HCT116 (cell line): Measurements from ENCODE around the gene ST6GALNAC2. TPM values are rescaled to one million over a fixed set of nuclear protein-coding genes. Genes with fewer than 3 reads are reported as not detected.
A peak's percentile ranks its signal among the peaks of the same experiment; 100 is the strongest.

Source experiments
- ATAC-seq: fragments of 200-7000 bp; cut with Tn5 transposase; 2 replicates; pipeline ENCODE4 v1.9.1; 2020; ENCODE audit warnings: mild to moderate bottlenecking, moderate library complexity
- Bru-seq: library from RNA; stranded (reverse); fragments of 400-500 nt; gene quantifications from one replicate; lab custom pipeline; 2021; lab: Mats Ljungman, UMichigan
- BruChase-seq, 2 experiments: library from RNA; stranded (reverse); fragments of 400-500 nt; gene quantifications; one replicate each; lab custom pipeline; 2021; lab: Mats Ljungman, UMichigan
- BruUV-seq: library from RNA; stranded (reverse); fragments of 400-500 nt; replicated peaks from 2 replicates; lab custom pipeline; 2021; lab: Mats Ljungman, UMichigan
- CTCF ChIA-PET: fragments of 300-600 bp; sonication (Branson Sonifier 250); formaldehyde crosslinking; loops from one replicate; lab custom pipeline; 2021; ENCODE audit warnings: antibody characterized with exemption; lab: Charles Lee
- POLR2A ChIA-PET: fragments of 300-600, 350-600 bp; sonication (Branson Sonifier 250); formaldehyde crosslinking; loops from one replicate; lab custom pipeline; 2021; ENCODE audit warnings: antibody characterized with exemption; lab: Charles Lee
- RAD21 ChIA-PET, 2 experiments: fragments of 300-600 bp; sonication (Branson Sonifier 250); formaldehyde crosslinking; loops; one replicate each; lab custom pipeline; 2023; ENCODE audit warnings: low total read pairs in 2 of 2; ENCODE audit not compliant: uncharacterized antibody in 2 of 2, unreplicated experiment in 2 of 2, low non-redundant PET in 1 of 2; lab: Charles Lee
- DNase-seq: peaks from one replicate; pipeline ENCODE4 v3.0.0-alpha.2; 2010; ENCODE audit warnings: low read depth, low spot score
- H2AFZ ChIP-seq: fragments of 200-600 bp; shearing (Covaris generic), sonication (generic); 2 replicates; pipeline ENCODE4 v1.6.1; 2017; ENCODE audit warnings: low read depth, mixed run types, mixed read lengths, antibody characterized with exemption, low read length; ENCODE audit not compliant: poor library complexity, severe bottlenecking
- H3K27ac ChIP-seq: 2 replicates; pipeline ENCODE4 v1.5.1; 2012; ENCODE audit warnings: low read depth, low read length
- H3K27me3 ChIP-seq: fragments of 200-600 bp; sonication (generic); 2 replicates; pipeline ENCODE4 v1.6.1; 2016; ENCODE audit warnings: mixed run types, low read length, mixed read lengths; ENCODE audit not compliant: insufficient read depth
- H3K36me3 ChIP-seq, 2 experiments: fragments of 200-500 bp in 1 of 2; fragments of 200-600 bp in 1 of 2; sonication (Bioruptor generic) in 1 of 2; sonication (generic) in 1 of 2; 2 replicates each; pipeline versions ENCODE4 v1.5.1 to v1.6.1; 2014 to 2016; ENCODE audit warnings: low read length in 2 of 2, inconsistent platforms in 1 of 2, mixed read lengths in 1 of 2, mixed run types in 1 of 2; ENCODE audit not compliant: insufficient read depth in 2 of 2, control insufficient read depth in 1 of 2
- H3K4me1 ChIP-seq, 2 experiments: fragments of 200-600 bp in 1 of 2; sonication (generic) in 1 of 2; 2 replicates each; pipeline versions ENCODE4 v1.5.1 to v1.6.1; 2012 to 2017; ENCODE audit warnings: low read length in 2 of 2, inconsistent platforms in 1 of 2, mild to moderate bottlenecking in 1 of 2, mixed read lengths in 1 of 2, mixed run types in 1 of 2, moderate library complexity in 1 of 2; ENCODE audit not compliant: insufficient read depth in 2 of 2, control insufficient read depth in 1 of 2
- H3K4me2 ChIP-seq: fragments of 200-600 bp; sonication (generic); 2 replicates; pipeline ENCODE4 v1.6.1; 2017; ENCODE audit warnings: mixed run types, low read length, mixed read lengths
- H3K4me3 ChIP-seq, 2 experiments: fragments of 200-600 bp in 1 of 2; sonication (generic) in 1 of 2; replicated peaks in 1 of 2; 2 replicates each; pipeline ENCODE4 v1.5.1; 2011 to 2016; ENCODE audit warnings: low read length in 2 of 2, control low read depth in 1 of 2, low read depth in 1 of 2, mild to moderate bottlenecking in 1 of 2, mixed read lengths in 1 of 2, mixed run types in 1 of 2
- H3K79me2 ChIP-seq: fragments of 200-600 bp; sonication (generic); 2 replicates; pipeline ENCODE4 v1.6.1; 2017; ENCODE audit warnings: mild to moderate bottlenecking, mixed run types, low read length, moderate library complexity, mixed read lengths; ENCODE audit not compliant: insufficient read depth
- H3K9ac ChIP-seq: fragments of 200-600 bp; sonication (generic); 2 replicates; pipeline ENCODE4 v1.6.1; 2016; ENCODE audit warnings: low read length, mixed read lengths
- H3K9me2 ChIP-seq: fragments of 200-600 bp; sonication (generic), shearing (Covaris generic); 2 replicates; pipeline ENCODE4 v1.6.1; 2017; ENCODE audit warnings: mixed run types, mild to moderate bottlenecking, moderate library complexity; ENCODE audit not compliant: insufficient read depth
- H3K9me3 ChIP-seq, 2 experiments: fragments of 200-500 bp in 1 of 2; fragments of 200-600 bp in 1 of 2; sonication (Bioruptor generic) in 1 of 2; sonication (generic) in 1 of 2; 2 replicates each; pipeline ENCODE4 v1.6.1; 2014 to 2017; ENCODE audit warnings: low read length in 2 of 2, mixed read lengths in 2 of 2, inconsistent platforms in 1 of 2, low read depth in 1 of 2, mild to moderate bottlenecking in 1 of 2, mixed run types in 1 of 2, moderate library complexity in 1 of 2; ENCODE audit not compliant: control insufficient read depth in 1 of 2, insufficient read depth in 1 of 2
- H4K20me1 ChIP-seq: fragments of 200-600 bp; sonication (generic), shearing (Covaris generic); 2 replicates; pipeline ENCODE4 v1.6.1; 2017; ENCODE audit warnings: mixed run types, mild to moderate bottlenecking, moderate library complexity; ENCODE audit not compliant: insufficient read depth
- ATF3 ChIP-seq: IDR thresholded peaks from 2 replicates; pipeline ENCODE4 v1.6.1; 2012
- CTCF ChIP-seq, 3 experiments: fragments of 200-600 bp in 1 of 3; sonication (generic) in 1 of 3; IDR thresholded peaks in 2 of 3; conservative IDR thresholded peaks in 1 of 3; 2 replicates each; pipeline ENCODE4 v1.5.1; 2012 to 2017; ENCODE audit warnings: low read depth in 2 of 3, low read length in 2 of 3, antibody characterized with exemption in 1 of 3, borderline replicate concordance in 1 of 3, control low read depth in 1 of 3, mild to moderate bottlenecking in 1 of 3, mixed read lengths in 1 of 3, mixed run types in 1 of 3, moderate library complexity in 1 of 3; ENCODE audit not compliant: insufficient read depth in 1 of 3
- EGR1 ChIP-seq: IDR thresholded peaks from 2 replicates; pipeline ENCODE4 v1.6.1; 2012; ENCODE audit warnings: low read depth
- EZH2 ChIP-seq: fragments of 200-600 bp; sonication (generic); IDR thresholded peaks from 2 replicates; pipeline ENCODE4 v1.6.1; 2017; ENCODE audit warnings: antibody characterized with exemption, mixed run types
- JUND ChIP-seq: IDR thresholded peaks from 2 replicates; pipeline ENCODE4 v1.6.1; 2012
- MAX ChIP-seq: IDR thresholded peaks from 2 replicates; pipeline ENCODE4 v1.6.1; 2012
- POLR2AphosphoS5 ChIP-seq: IDR thresholded peaks from 2 replicates; pipeline ENCODE4 v1.6.1; 2011; ENCODE audit warnings: mild to moderate bottlenecking, low read depth, low read length, moderate library complexity
- RAD21 ChIP-seq: IDR thresholded peaks from 2 replicates; pipeline ENCODE4 v1.6.1; 2012; ENCODE audit warnings: low read depth, mild to moderate bottlenecking
- REST ChIP-seq: IDR thresholded peaks from 2 replicates; pipeline ENCODE4 v1.6.1; 2012; ENCODE audit warnings: low read depth
- TCF7L2 ChIP-seq: IDR thresholded peaks from 2 replicates; pipeline ENCODE4 v1.7.0; 2011; ENCODE audit warnings: borderline replicate concordance, inconsistent platforms; ENCODE audit not compliant: insufficient read depth, insufficient read length; ENCODE audit errors: extremely low read depth
- ZFX ChIP-seq: fragments of 450-650 bp; IDR thresholded peaks from 2 replicates; pipeline ENCODE4 v1.6.1; 2017
- ZNF274 ChIP-seq: fragments of 200-500 bp; sonication (Bioruptor generic); IDR thresholded peaks from 2 replicates; pipeline ENCODE4 v1.6.1; 2014; ENCODE audit warnings: mild to moderate bottlenecking, low read depth, low read length, inconsistent platforms
- intact Hi-C: fragments of 100-400 bp; cut with micrococcal nuclease; formaldehyde crosslinking; loops from 2 replicates; pipeline ENCODE4 v1.10.0; 2022
- long read RNA-seq: library from polyadenylated mRNA; unstranded; transcript quantifications from one replicate; pipeline ENCODE4 v2.0.0, GENCODE V29; 2021; ENCODE audit not compliant: unreplicated experiment
- polyA plus RNA-seq: library from polyadenylated mRNA; unstranded; fragments of >200 nt; gene quantifications from 2 replicates; pipeline ENCODE4 v1.2.1, GENCODE V29; 2012; ENCODE audit warnings: missing spikeins
- total RNA-seq: library from RNA; stranded (reverse); gene quantifications from one replicate; pipeline ENCODE4 v1.2.1, GENCODE V29; 2021; ENCODE audit not compliant: unreplicated experiment

ST6GALNAC2 gene
- total RNA-seq (14.7 TPM), Bru-seq, nascent RNA (percentile 60 among the genes with signal in this experiment), BruChase-seq, experiment 1, labeled RNA remaining after a 6-hour chase (percentile 57 among the genes with signal in this experiment), BruChase-seq, experiment 2, labeled RNA remaining after a 2-hour chase (percentile 55 among the genes with signal in this experiment)
- polyA plus RNA-seq: 11.4 and 13.8 TPM in 2 replicates
- long read RNA-seq, transcript ST6GALNAC2-201 (9 exons, 2,170 nt): major isoform, 16 of 35 reads
- long read RNA-seq, partial matches to known transcripts: 6 of 35 reads
- long read RNA-seq, other reads (novel, unspliced or antisense): 13 of 35 reads

GRCh38 chr17:76585649-76586593 lies at the start of gene ST6GALNAC2:
Gene ST6GALNAC2 (minus strand): TSS chr17:76585860. CDS start chr17:76585808, 52 bp downstream.
- TF ChIP-seq MAX (peak; percentile 65; the same call in 1 of the 2 replicates), REST (no peak), ATF3 (no peak), EZH2 (no peak), EGR1 (peak; percentile 77), JUND (no peak), POLR2AphosphoS5 (peak; percentile 78), ZNF274 (no peak), CTCF (IDR thresholded peaks at IDR 0.05 in 2 of 3, conservative IDR thresholded peaks at IDR 0.05 in 1 of 3; ENCODE audit: borderline replicate concordance in 1 of 3, insufficient read depth in 1 of 3, low read depth in 2 of 3, low read length in 2 of 3) (peak in 2 of 3 experiments; percentile 12 to 23; a peak in 1 of 6 replicates), ZFX (peak; percentile 56), TCF7L2 (peak; percentile 25), RAD21 (peak; percentile 59)
- TF ChIP-seq, all 23 proteins: peak for 7
- no TSS peak for BruUV-seq
- ChIA-PET RAD21 (interaction anchor here in 1 of 2 experiments (0.6 to 1.0 kb wide), 2 partner anchors 38 to 230 kb away, joined by 3 read pairs; no protein-coding TSS in a partner anchor), CTCF (interaction anchor here (0.7 to 1.5 kb wide), 6 partner anchors 27 to 127 kb away, joined by 3 to 9 read pairs (median 4); no protein-coding TSS in a partner anchor), POLR2A (interaction anchor here (0.6 to 2.1 kb wide), 5 partner anchors 10 to 28 kb away, joined by 3 to 10 read pairs (median 7); no protein-coding TSS in a partner anchor)
- no peaks in the 10 kb centered on the region for H3K9me3 ChIP-seq
- H3K4me3 ChIP-seq: peak within 1 kb of the TSS; percentile 68 to 87
- peak within 1 kb of the TSS; percentile 80 for H3K27ac ChIP-seq
- intact Hi-C loops: no loop called here
- peak within 1 kb of the TSS; percentile 99 for H3K4me2 ChIP-seq
- peak; percentile 89 for ATAC-seq
- H3K9me2 ChIP-seq: no peaks in the 10 kb centered on the region
- no peaks in the 10 kb centered on the region for H3K27me3 ChIP-seq
- no peaks in the 10 kb centered on the region; the same call in 1 of the 2 replicates for H3K79me2 ChIP-seq
- peak within 1 kb of the TSS; percentile 86 for H3K9ac ChIP-seq
- no peaks in the 10 kb centered on the region for H4K20me1 ChIP-seq
- peak within 1 kb of the TSS; percentile 40 for H2AFZ ChIP-seq
- H3K4me1 ChIP-seq: peaks cover 18 to 41% of the 10 kb centered on the region in 2 experiments
- no peaks in the 10 kb centered on the region for H3K36me3 ChIP-seq
- DNase-seq: peak; percentile 42
